ENCODE data around the gene SDC1. TPM values are rescaled to one million over a fixed set of nuclear protein-coding genes. Genes with fewer than 3 reads are reported as not detected.
A peak's percentile ranks its signal among the peaks of the same experiment; 100 is the strongest.
"Not testable (repeated sequence)": the region's sequence is repeated elsewhere in the genome, so short reads cannot be mapped to it uniquely, and the experiment has no call there.

Gene SDC1
- polyA plus RNA-seq, 3 donors from 2014 or later = not detected

DNA sequence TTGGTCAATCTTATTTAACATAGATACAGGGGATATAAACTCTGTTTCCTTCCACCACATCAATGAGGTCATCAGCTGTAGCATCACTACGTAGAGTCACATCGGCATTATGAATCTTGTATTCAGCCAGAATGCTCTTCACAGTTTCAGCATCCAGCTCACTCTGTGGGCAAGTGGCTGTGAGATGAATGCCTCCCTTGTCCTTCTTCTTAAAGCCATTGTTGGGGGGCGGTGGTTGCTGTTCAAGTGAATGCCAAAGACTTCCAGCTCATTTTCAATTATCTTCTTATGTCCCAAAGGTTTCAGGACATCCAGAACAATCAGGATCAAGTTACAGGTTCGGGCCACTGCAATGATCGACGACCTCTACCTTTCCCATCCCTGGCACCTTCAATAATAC, 15.4 kb upstream of the SDC1 start:
- not testable (repeated sequence) for DNase-seq, H3K4me3 Mint-ChIP-seq, H3K27ac Mint-ChIP-seq, H3K36me3 Mint-ChIP-seq, H3K9me3 Mint-ChIP-seq
- Mint-ChIP-seq H3K4me1 (peaks cover 10 to 15% of the 10 kb centered on the region in 2 donors), H3K27me3 (ENCODE audit: low read depth in 3 of 3) (peaks cover 12 to 27% (median 15%) of the 10 kb centered on the region in 3 donors)

DNA sequence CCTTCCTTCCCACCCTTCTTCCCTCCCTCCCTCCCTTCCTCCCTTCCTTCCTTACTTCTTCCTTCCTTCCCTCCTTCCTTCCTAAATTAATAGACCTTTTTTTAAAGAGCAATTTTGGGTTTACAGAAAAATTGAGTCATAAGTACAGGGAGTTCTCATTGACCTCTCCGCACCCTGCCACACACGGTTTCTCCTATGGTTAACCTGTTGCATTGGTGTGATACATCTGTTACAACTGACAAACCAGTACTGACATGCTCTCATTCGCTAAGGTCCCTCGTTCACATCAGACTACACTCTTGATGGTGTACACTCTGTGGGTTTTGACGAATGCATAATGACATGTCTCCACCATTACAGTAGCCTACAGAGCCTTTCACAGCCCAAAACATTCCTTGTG, 11.6 kb upstream of the SDC1 start:
- no peak overlapping the region for H3K4me3 Mint-ChIP-seq
- H3K4me1 Mint-ChIP-seq = peaks cover under 1 to 3% of the 10 kb centered on the region in 2 donors
- DNase-seq = no peak
- no peak overlapping the region for H3K27ac Mint-ChIP-seq
- H3K36me3 Mint-ChIP-seq = no peaks in the 10 kb centered on the region
- H3K9me3 Mint-ChIP-seq = no peaks in the 10 kb centered on the region
- peaks cover 12 to 21% (median 13%) of the 10 kb centered on the region in 3 donors for H3K27me3 Mint-ChIP-seq (ENCODE audit: low read depth in 3 of 3)

GRCh38 chr2:20235655-20236305, 10.8 kb upstream of the SDC1 start:
- H3K4me3 Mint-ChIP-seq = no peak overlapping the region
- no peak overlapping the region for H3K27ac Mint-ChIP-seq
- no peaks in the 10 kb centered on the region for H3K4me1 Mint-ChIP-seq
- H3K36me3 Mint-ChIP-seq = no peaks in the 10 kb centered on the region
- no peaks in the 10 kb centered on the region for H3K9me3 Mint-ChIP-seq
- H3K27me3 Mint-ChIP-seq (ENCODE audit: low read depth in 3 of 3) = peaks cover 8 to 20% (median 14%) of the 10 kb centered on the region in 3 donors
- no peak for DNase-seq

DNA sequence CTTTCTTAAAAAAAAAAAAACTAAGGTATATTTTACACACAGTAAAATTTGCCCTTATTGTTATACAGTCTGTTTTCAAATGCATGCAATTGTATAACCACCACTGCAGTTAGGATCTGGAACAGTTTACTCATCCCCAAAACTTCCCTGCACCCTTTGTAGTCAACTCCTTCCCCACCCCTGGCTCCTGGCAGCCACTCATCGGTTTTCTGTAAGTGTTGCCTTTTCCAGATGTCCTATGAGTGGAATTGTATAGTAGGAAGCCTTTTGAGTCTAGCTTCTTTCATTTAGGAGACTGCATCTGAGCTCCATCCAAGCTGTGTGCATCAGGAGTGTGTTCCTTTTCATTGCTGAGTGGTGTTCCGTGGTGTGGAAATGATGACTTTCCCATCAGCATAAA, 9.7 kb upstream of the SDC1 start:
- DNase-seq, H3K27ac Mint-ChIP-seq: not testable (repeated sequence)
- peaks cover 8 to 14% (median 12%) of the 10 kb centered on the region in 3 donors for H3K27me3 Mint-ChIP-seq (ENCODE audit: low read depth in 3 of 3)

DNA sequence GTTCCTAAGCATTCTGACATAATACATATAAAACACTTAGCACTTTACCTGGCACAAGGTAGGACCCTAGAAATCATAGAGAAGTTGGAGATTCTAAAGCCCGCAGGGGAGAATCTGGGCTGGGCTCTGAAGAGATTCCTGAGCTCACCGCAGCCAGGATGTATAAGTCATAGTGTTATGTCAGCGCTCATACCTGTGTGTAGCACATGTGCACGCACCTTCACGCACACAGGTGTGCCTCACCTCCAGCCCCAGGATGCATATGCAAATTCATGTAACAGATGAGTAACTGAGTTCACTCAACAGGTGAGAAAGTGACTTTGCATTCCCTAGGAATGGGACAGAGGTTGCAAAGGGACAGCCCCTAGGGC, 7.9 kb upstream of the SDC1 start:
- H3K27me3 Mint-ChIP-seq (ENCODE audit: low read depth in 3 of 3) = peaks cover 10 to 15% (median 13%) of the 10 kb centered on the region in 3 donors

More for the DNA sequence above, 9.7 kb upstream of the SDC1 start:
- H3K36me3 Mint-ChIP-seq, H3K4me3 Mint-ChIP-seq, H3K9me3 Mint-ChIP-seq, H3K4me1 Mint-ChIP-seq: not testable (repeated sequence)

DNA sequence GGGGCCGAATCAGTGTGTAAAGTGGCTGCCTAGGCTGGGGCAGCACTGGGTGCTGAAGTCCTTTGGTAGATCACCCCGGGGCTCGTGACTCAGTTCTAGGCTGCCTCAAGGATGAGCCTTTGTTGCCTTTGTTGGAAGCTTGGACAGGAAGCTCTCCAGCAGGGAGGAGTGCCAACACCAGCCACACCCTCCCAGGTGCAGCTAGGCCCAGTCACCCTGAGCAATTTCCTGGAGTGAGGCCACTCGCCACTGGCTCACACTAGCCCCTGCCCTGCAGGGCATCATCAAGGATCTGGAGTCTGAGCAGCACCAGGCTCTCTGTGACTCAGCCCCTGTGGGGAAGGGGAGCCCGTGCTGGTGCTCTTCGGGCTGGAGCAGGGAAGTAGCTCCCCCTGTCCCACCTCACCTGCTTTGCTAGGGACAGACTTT, 6.7 kb upstream of the SDC1 start:
- no peak overlapping the region for H3K27ac Mint-ChIP-seq
- no peak overlapping the region for H3K4me3 Mint-ChIP-seq
- DNase-seq = no peak
- no peaks in the 10 kb centered on the region for H3K36me3 Mint-ChIP-seq
- H3K9me3 Mint-ChIP-seq = no peaks in the 10 kb centered on the region
- peaks cover 9 to 19% (median 16%) of the 10 kb centered on the region in 3 donors for H3K27me3 Mint-ChIP-seq (ENCODE audit: low read depth in 3 of 3)
- H3K4me1 Mint-ChIP-seq = no peaks in the 10 kb centered on the region

More for the DNA sequence above, 7.9 kb upstream of the SDC1 start:
- DNase-seq = no peak
- Mint-ChIP-seq H3K27ac (no peak overlapping the region), H3K4me1 (no peaks in the 10 kb centered on the region), H3K4me3 (no peak overlapping the region), H3K36me3 (no peaks in the 10 kb centered on the region), H3K9me3 (no peaks in the 10 kb centered on the region)

DNA sequence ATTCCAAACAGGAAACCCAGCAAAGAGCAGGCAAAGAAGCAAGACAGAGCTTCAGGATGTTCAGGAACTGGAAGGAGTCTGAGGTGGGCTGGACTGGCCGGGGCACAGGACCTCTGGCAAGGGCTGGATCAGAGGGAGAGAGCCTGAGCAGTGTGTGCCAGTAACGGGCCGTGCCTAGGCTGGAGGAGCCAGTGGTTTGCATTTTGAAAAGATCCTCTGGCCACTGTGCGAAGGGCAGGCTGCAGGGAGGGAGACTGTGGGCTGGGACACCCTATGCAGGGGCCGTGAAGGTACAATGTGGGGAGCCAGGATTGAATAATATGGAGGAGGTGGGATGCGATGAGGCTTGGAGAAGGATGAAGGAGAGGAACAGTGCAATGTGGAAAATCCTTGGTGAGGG, 6.2 kb upstream of the SDC1 start:
- Mint-ChIP-seq H3K4me3 (no peak overlapping the region), H3K4me1 (peaks cover 0 to 1% of the 10 kb centered on the region in 2 donors), H3K36me3 (no peaks in the 10 kb centered on the region), H3K9me3 (no peaks in the 10 kb centered on the region), H3K27me3 (ENCODE audit: low read depth in 3 of 3) (peaks cover 6 to 19% (median 16%) of the 10 kb centered on the region in 3 donors), H3K27ac (no peak overlapping the region)
- no peak for DNase-seq

GRCh38 chr2:20230114-20230425, 5.1 kb upstream of the SDC1 start:
- no peak for DNase-seq
- no peaks in the 10 kb centered on the region for H3K9me3 Mint-ChIP-seq
- H3K4me3 Mint-ChIP-seq = no peak overlapping the region
- H3K27ac Mint-ChIP-seq = no peak overlapping the region
- H3K4me1 Mint-ChIP-seq = peaks cover 0 to 4% of the 10 kb centered on the region in 2 donors
- peaks cover 8 to 19% (median 11%) of the 10 kb centered on the region in 3 donors for H3K27me3 Mint-ChIP-seq (ENCODE audit: low read depth in 3 of 3)
- no peaks in the 10 kb centered on the region for H3K36me3 Mint-ChIP-seq

GRCh38 chr2:20229322-20230113, 4.6 kb upstream of the SDC1 start:
- no peak overlapping the region for H3K4me3 Mint-ChIP-seq
- no peaks in the 10 kb centered on the region for H3K36me3 Mint-ChIP-seq
- H3K27ac Mint-ChIP-seq = no peak overlapping the region
- peaks cover 0 to 4% of the 10 kb centered on the region in 2 donors for H3K4me1 Mint-ChIP-seq
- no peak for DNase-seq
- no peaks in the 10 kb centered on the region for H3K9me3 Mint-ChIP-seq
- peaks cover 8 to 19% (median 11%) of the 10 kb centered on the region in 3 donors for H3K27me3 Mint-ChIP-seq (ENCODE audit: low read depth in 3 of 3)

DNA sequence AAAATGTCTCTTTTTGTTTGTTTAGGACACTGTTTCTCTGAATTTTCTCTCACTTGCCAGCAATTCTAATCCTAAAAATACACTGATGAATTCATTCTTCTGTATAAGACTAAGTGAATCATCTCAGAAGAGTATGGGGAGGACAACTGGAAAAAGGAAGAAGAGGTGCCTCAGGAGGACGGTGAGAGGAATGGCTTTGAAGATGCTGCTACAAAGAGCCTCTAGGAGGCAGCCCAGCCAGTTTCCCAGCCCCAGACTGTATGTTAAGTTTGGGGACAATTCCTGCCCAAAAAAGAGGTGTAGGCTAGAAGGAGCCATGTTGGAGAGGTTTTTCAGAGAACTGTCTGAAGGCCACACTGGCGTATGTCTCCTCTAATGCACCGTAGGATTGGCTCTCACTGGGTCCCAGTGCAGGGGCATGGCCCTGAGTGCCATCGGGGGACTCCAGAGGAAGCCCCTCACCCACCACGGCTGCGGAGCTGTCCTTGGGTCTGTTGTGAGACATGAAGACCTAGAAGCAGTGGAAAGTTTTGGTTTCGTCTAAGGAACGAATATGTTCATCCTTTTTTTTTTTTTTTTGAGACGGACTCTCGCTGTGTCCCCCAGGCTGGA, 3.1 kb upstream of the SDC1 start:
- DNase-seq = no peak
- Mint-ChIP-seq H3K36me3 (no peaks in the 10 kb centered on the region), H3K27ac (no peak overlapping the region), H3K27me3 (ENCODE audit: low read depth in 3 of 3) (peaks cover 8 to 13% (median 13%) of the 10 kb centered on the region in 3 donors), H3K9me3 (no peaks in the 10 kb centered on the region), H3K4me3 (no peak overlapping the region), H3K4me1 (peaks cover 0 to 4% of the 10 kb centered on the region in 2 donors)

- Mint-ChIP-seq H3K9me3 (no peaks in the 10 kb centered on the region), H3K27ac (no peak overlapping the region), H3K36me3 (no peaks in the 10 kb centered on the region), H3K4me3 (peak overlapping the region in 2 of 5 donors; percentile 13 to 38), H3K27me3 (ENCODE audit: low read depth in 3 of 3) (peaks cover 14 to 25% (median 18%) of the 10 kb centered on the region in 3 donors), H3K4me1 (peaks cover 0 to 4% of the 10 kb centered on the region in 2 donors)
- DNase-seq = no peak
Measured at GRCh38 chr2:20226152-20226545, 1.2 kb upstream of the SDC1 start.

- Mint-ChIP-seq H3K27ac (no peak overlapping the region), H3K4me3 (peak overlapping the region in 3 of 5 donors; percentile 10 to 27 (median 17)), H3K36me3 (no peaks in the 10 kb centered on the region), H3K27me3 (ENCODE audit: low read depth in 3 of 3) (peaks cover 15 to 25% (median 15%) of the 10 kb centered on the region in 3 donors), H3K4me1 (peaks cover 0 to 4% of the 10 kb centered on the region in 2 donors), H3K9me3 (no peaks in the 10 kb centered on the region)
- no peak for DNase-seq
Measured at GRCh38 chr2:20225294-20226151, 593 bp upstream of the SDC1 start.

DNA sequence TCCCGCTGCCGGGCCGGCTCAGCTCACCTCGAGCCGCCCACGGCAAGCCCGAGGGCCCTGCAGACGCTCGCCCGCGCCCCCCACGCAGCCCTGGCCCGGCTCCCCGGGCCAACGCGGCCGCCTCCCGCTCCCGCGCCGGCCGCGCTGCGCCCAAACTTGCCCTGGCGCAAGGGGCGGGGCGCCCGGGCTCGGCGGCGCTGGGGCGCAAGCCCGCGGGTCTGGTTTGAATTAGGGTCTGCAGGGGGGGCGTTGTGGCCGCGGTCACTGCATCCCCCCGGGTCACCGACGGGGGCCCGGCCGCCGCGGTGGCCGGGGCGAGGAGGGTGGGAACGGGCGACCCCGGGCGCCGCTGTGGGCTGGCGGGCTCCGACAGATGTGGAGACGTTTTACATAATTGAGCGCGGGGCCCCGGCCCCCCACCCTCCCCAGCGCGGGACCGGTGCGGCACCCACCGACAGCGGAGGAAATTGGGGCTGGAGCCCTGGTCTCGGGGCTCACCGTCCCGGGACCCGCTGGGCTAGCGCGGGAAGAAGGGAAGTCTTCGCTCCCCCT, 690 bp downstream of the SDC1 start:
- Mint-ChIP-seq H3K27ac (no peak overlapping the region), H3K27me3 (ENCODE audit: low read depth in 3 of 3) (peaks cover 14 to 25% (median 17%) of the 10 kb centered on the region in 3 donors), H3K9me3 (no peaks in the 10 kb centered on the region), H3K36me3 (no peaks in the 10 kb centered on the region), H3K4me3 (no peak overlapping the region), H3K4me1 (peaks cover 0 to 4% of the 10 kb centered on the region in 2 donors)
- no peak for DNase-seq
